22Rv1 (cell line): ENCODE measurements around the gene MAGI1.

Source experiments
- H3K27ac ChIP-seq: fragments of 450-650 bp; 2 replicates; pipeline ENCODE4 v1.5.1; 2017
- ZFX ChIP-seq: fragments of 450-650 bp; IDR thresholded peaks from 2 replicates; pipeline ENCODE4 v1.6.1; 2017; ENCODE audit warnings: antibody characterized with exemption, borderline replicate concordance
- TF ChIP-seq, protein P1 (sequence below): fragments of 450-650 bp; IDR thresholded peaks from 2 replicates; pipeline ENCODE4 v1.5.1; 2017; ENCODE audit warnings: mild to moderate bottlenecking

MAGI1 gene

DNA sequence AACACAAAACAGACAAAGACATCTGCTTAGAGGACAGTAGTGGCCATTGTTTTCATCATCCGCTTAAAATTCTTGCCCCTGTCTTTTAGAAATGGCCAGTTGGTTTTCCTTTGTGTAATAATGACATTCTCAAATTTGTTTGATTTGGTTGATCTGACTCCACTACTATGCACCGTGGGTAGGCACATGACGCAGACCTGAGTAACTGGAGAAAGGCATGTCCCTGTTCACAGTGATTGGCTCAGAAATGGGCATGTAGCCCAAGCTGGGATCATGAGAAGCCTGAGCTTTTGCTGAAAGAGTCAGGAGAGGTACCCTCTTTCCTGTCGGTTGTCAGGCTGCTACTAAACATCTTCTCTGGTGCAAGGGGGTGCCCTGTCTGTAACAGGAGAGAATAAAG, 36.6 kb upstream of the MAGI1 start:
- TF ChIP-seq, protein P1, sequence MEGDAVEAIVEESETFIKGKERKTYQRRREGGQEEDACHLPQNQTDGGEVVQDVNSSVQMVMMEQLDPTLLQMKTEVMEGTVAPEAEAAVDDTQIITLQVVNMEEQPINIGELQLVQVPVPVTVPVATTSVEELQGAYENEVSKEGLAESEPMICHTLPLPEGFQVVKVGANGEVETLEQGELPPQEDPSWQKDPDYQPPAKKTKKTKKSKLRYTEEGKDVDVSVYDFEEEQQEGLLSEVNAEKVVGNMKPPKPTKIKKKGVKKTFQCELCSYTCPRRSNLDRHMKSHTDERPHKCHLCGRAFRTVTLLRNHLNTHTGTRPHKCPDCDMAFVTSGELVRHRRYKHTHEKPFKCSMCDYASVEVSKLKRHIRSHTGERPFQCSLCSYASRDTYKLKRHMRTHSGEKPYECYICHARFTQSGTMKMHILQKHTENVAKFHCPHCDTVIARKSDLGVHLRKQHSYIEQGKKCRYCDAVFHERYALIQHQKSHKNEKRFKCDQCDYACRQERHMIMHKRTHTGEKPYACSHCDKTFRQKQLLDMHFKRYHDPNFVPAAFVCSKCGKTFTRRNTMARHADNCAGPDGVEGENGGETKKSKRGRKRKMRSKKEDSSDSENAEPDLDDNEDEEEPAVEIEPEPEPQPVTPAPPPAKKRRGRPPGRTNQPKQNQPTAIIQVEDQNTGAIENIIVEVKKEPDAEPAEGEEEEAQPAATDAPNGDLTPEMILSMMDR, result no peak
- no peak for TF ChIP-seq ZFX
- H3K27ac ChIP-seq, result no peak overlapping the region

DNA sequence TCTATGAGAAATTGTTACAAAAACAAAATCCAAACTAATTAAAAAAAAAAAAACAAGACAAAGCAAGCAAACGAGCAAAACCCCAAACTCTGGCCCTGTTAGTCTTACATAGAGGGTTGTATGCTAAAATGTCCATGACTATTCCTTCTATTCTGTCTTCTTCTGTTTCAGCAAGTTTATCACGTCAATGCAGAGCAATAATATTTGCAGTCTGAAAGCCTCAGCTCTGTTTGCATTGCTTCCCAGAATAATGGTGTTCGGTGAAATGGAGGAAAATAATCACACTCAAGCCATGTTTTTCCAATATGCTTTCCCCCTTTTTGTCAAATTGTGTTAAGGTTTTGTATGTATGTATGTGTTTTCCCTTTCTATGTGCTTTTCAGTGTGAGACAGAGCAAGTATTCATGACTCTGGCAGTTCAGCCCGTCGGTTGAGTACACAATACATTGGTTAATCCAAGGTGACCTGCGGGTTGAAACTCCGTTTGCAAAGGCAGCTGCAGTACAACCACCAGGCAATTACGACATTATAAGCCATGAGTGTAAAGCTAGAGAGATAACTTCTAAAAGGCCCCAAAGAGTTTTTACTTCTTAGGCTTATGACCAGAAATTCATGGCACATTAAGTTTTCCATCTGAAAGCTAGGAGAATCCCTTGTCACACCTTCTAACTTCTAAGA, 34.9 kb upstream of the MAGI1 start:
- TF ChIP-seq ZFX, result no peak
- TF ChIP-seq, protein P1, result no peak

DNA sequence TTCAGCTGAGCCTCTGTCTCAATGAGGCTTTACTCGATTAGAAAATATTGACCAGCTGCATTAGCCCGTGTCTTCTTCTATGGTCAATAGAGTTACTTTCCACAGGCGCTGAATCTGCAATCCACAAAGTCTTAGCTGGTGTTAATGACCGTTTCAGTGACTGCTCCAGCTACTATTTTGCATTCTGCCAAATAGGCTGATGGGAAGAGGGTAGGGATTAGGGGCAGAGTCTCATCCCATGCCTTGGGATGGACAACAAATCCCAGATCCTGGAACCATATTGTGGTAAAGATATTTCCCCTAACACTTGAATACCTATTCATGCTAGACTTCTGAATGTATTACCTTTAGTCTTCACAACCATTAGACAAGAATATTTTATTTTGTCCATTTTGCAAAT, 29.5 kb upstream of the MAGI1 start:
- TF ChIP-seq ZFX, result no peak
- TF ChIP-seq, protein P1, result no peak
- no peak overlapping the region for H3K27ac ChIP-seq

More for the DNA sequence above, 34.9 kb upstream of the MAGI1 start:
- H3K27ac ChIP-seq, result no peak overlapping the region

DNA sequence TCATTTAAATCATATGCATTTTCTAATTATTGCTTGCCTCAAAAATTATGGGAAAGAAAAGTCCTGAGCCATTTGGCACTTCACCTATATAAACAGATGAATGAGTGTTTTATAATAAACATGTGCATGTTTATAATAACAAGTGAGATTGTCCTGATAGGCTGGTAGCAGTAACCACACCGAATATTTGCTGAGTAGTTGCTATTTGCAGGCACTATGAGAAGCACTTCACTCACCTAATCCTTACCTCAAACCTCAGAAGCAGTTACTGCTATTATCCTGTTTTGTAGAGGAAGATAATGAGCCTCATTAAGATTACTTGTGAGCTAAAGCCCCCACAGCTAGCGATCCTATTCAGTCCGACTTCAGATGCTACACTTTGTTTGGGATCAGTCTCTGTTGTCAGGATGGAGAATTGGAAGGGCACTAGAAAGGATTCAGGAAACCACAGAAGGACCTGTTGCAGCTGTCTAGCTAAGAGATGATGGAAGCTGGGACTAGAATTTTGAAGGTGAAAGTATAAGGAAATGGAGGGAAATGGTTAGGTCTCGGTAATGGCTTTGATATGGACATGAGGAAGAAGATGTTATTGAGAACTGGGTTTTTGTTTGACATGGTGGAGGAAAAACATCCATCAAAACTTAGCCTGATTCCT, 28.4 kb upstream of the MAGI1 start:
- TF ChIP-seq ZFX, result no peak
- TF ChIP-seq, protein P1, result no peak
- H3K27ac ChIP-seq, result no peak overlapping the region

DNA sequence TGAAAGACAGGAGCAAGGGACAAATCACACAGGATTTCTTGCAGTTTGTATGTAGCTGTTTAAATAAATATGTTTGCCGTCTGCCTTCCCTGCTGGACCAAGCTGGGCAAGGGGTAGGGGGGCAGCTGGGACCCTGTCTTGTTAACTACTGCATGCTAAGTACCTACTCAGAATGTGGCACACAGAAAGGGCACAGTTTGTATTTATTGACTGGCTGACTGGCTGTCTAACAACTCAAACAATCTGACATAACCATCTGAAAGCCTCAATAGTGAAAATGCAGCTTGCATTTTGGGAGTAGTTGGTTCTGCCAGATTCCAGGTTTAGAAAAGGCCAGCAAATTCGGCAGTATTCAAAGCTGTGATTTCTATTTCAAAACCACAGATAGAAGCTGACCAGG, 16.6 kb upstream of the MAGI1 start:
- H3K27ac ChIP-seq, result no peak overlapping the region
- TF ChIP-seq, protein P1, result no peak
- no peak for TF ChIP-seq ZFX

DNA sequence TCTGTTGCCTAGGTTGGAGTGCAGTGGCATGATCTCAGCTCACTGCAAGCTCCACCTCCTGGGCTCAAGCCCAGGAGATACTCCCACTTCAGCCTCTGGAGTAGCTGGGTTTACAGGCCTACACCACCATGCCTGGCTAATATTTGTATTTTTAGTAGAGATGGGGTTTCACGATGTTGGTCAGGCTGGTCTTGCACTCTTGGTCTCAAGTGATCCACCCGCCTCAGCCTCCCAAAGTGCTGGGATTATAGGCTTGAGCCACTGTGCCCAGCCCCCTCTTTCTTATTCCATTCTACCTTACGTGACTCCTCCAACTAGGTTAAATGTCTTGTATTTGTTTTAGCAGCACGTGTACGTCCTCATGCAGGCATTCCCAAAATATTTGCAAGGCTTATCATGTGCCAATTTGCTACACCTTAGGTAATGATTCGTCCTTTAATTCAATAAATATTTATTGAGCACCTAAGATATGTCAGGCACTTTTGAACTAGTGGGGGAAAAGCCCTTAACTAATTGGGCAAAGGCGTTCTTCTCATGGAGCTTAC, 14.9 kb upstream of the MAGI1 start:
- peak overlapping the region; percentile 44 for H3K27ac ChIP-seq
- TF ChIP-seq, protein P1, result no peak
- no peak for TF ChIP-seq ZFX

DNA sequence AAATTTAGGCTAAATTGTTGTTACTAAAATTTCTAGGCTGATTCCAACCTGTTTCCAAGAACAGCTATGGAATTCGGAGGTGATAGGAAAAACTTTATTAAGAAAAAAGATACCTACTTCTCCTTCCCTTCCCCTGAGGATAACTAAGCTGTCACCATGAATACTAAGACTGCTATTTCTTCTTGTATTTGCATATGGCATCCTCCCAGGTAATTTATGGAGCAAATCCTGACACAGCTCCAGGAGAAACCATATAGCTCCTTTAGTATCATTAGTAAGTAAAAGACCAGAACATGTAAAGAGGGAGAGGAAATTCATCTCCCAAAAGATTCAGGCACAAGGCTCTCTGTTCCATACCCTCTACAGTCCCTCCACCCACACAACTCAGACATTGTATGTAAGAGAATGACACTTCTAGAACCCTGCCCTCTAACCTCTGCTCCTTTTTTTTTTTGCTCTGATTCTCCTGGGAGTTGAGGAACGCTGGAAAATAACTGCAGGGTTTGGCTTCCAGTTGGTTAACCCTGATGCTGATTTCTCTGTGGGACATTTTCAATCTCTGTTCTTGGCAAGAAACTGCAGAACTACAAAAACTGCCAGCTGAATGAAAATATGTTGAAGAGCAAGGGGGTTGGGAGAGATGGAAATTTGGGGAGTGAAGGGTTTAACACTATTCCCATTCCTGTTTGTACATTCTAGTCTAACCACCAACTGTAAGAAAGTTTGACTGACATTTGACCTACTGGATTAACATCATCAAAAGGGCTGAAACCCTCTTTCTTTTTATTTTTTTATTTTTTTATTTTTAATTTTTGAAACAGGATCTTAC, 14.2 kb upstream of the MAGI1 start:
- H3K27ac ChIP-seq, result peak overlapping the region; percentile 44
- no peak for TF ChIP-seq ZFX
- TF ChIP-seq, protein P1, result no peak
